ENCODE results near the gene ADAMTSL2.

Gene ADAMTSL2

GRCh38 chr9:133591116-133591910, 56.8 kb downstream of the ADAMTSL2 start:
- no peak for TF ChIP-seq ZNF274 (IDR thresholded peaks at IDR 0.05; ENCODE audit: low read depth, low read length)
- no peak overlapping the region for H3K4me3 ChIP-seq (ENCODE audit: low read length)

- TF ChIP-seq ZNF274 (IDR thresholded peaks at IDR 0.05; ENCODE audit: low read depth, low read length), result no peak
- H3K4me3 ChIP-seq (ENCODE audit: low read length), result no peak overlapping the region
These were observed 57.5 kb downstream of the ADAMTSL2 start for GRCh38 chr9:133591985-133592384.

GRCh38 chr9:133592731-133593409, 58.4 kb downstream of the ADAMTSL2 start:
- no peak overlapping the region for H3K4me3 ChIP-seq (ENCODE audit: low read length)
- no peak for TF ChIP-seq ZNF274 (IDR thresholded peaks at IDR 0.05; ENCODE audit: low read depth, low read length)

- H3K4me3 ChIP-seq (ENCODE audit: low read length), result no peak overlapping the region
- no peak for TF ChIP-seq ZNF274 (IDR thresholded peaks at IDR 0.05; ENCODE audit: low read depth, low read length)
These were observed 59.2 kb downstream of the ADAMTSL2 start for GRCh38 chr9:133593587-133594253.

GRCh38 chr9:133594310-133594709, 59.8 kb downstream of the ADAMTSL2 start:
- H3K4me3 ChIP-seq (ENCODE audit: low read length), result no peak overlapping the region
- TF ChIP-seq ZNF274 (IDR thresholded peaks at IDR 0.05; ENCODE audit: low read depth, low read length), result no peak

- no peak overlapping the region for H3K4me3 ChIP-seq (ENCODE audit: low read length)
- no peak for TF ChIP-seq ZNF274 (IDR thresholded peaks at IDR 0.05; ENCODE audit: low read depth, low read length)
These were observed 61.4 kb downstream of the ADAMTSL2 start for GRCh38 chr9:133595910-133596309.

GRCh38 chr9:133597316-133597957, 62.9 kb downstream of the ADAMTSL2 start:
- TF ChIP-seq ZNF274 (IDR thresholded peaks at IDR 0.05; ENCODE audit: low read depth, low read length), result no peak
- no peak overlapping the region for H3K4me3 ChIP-seq (ENCODE audit: low read length)

- TF ChIP-seq ZNF274 (IDR thresholded peaks at IDR 0.05; ENCODE audit: low read depth, low read length), result no peak
- H3K4me3 ChIP-seq (ENCODE audit: low read length), result no peak overlapping the region
These were observed 64.5 kb downstream of the ADAMTSL2 start for GRCh38 chr9:133598978-133599377.

GRCh38 chr9:133599470-133600173, 65.1 kb downstream of the ADAMTSL2 start:
- no peak overlapping the region for H3K4me3 ChIP-seq (ENCODE audit: low read length)
- no peak for TF ChIP-seq ZNF274 (IDR thresholded peaks at IDR 0.05; ENCODE audit: low read depth, low read length)

GRCh38 chr9:133600739-133601138, 66.2 kb downstream of the ADAMTSL2 start:
- TF ChIP-seq ZNF274 (IDR thresholded peaks at IDR 0.05; ENCODE audit: low read depth, low read length), result no peak
- H3K4me3 ChIP-seq (ENCODE audit: low read length), result no peak overlapping the region

- no peak overlapping the region for H3K4me3 ChIP-seq (ENCODE audit: low read length)
- no peak for TF ChIP-seq ZNF274 (IDR thresholded peaks at IDR 0.05; ENCODE audit: low read depth, low read length)
These were observed 67.2 kb downstream of the ADAMTSL2 start for GRCh38 chr9:133601746-133602145.

GRCh38 chr9:133602277-133602676, 67.8 kb downstream of the ADAMTSL2 start:
- TF ChIP-seq ZNF274 (IDR thresholded peaks at IDR 0.05; ENCODE audit: low read depth, low read length), result no peak
- no peak overlapping the region for H3K4me3 ChIP-seq (ENCODE audit: low read length)

GRCh38 chr9:133603135-133603927, 68.8 kb downstream of the ADAMTSL2 start:
- no peak for TF ChIP-seq ZNF274 (IDR thresholded peaks at IDR 0.05; ENCODE audit: low read depth, low read length)

More at GRCh38 chr9:133603135-133603927, 68.8 kb downstream of the ADAMTSL2 start:
- H3K4me3 ChIP-seq (ENCODE audit: low read length), result no peak overlapping the region
